Islet of Langerhans (tissue), 1 donor: ENCODE results near the gene MRPL50.

ENCODE experiments used
- FAIRE-seq: peaks from one replicate; lab custom pipeline; 2011; peaks lifted over from hg19 to GRCh38; lab: Jason Lieb, UNC

The MRPL50 gene

GRCh38 chr9:101375546-101375945 lies 22.9 kb downstream of the MRPL50 start:
- no peak for FAIRE-seq

- no peak for FAIRE-seq
These were observed 25.9 kb downstream of the MRPL50 start for GRCh38 chr9:101372327-101373118.

GRCh38 chr9:101371813-101372212 lies 26.6 kb downstream of the MRPL50 start:
- no peak for FAIRE-seq

GRCh38 chr9:101369884-101370531 lies 28.4 kb downstream of the MRPL50 start:
- no peak for FAIRE-seq

GRCh38 chr9:101369286-101369685 lies 29.1 kb downstream of the MRPL50 start:
- no peak for FAIRE-seq

- no peak for FAIRE-seq
These were observed 31.1 kb downstream of the MRPL50 start for GRCh38 chr9:101367323-101367722.

- FAIRE-seq, result peak; percentile 90
These were observed 32.2 kb downstream of the MRPL50 start for GRCh38 chr9:101366038-101366756.

GRCh38 chr9:101365181-101365580 lies 33.2 kb downstream of the MRPL50 start:
- peak; percentile 70 for FAIRE-seq

GRCh38 chr9:101362450-101362849 lies 36.0 kb downstream of the MRPL50 start:
- FAIRE-seq, result no peak

GRCh38 chr9:101360647-101361046 lies 37.8 kb downstream of the MRPL50 start:
- FAIRE-seq, result no peak

- FAIRE-seq, result no peak
These were observed 38.7 kb downstream of the MRPL50 start for GRCh38 chr9:101359679-101360078.

- FAIRE-seq, result no peak
These were observed 41.8 kb downstream of the MRPL50 start for GRCh38 chr9:101356619-101357018.

- FAIRE-seq, result no peak
These were observed 43.4 kb downstream of the MRPL50 start for GRCh38 chr9:101354765-101355708.

- no peak for FAIRE-seq
These were observed 44.2 kb downstream of the MRPL50 start for GRCh38 chr9:101354143-101354764.

- no peak for FAIRE-seq
These were observed 44.7 kb downstream of the MRPL50 start for GRCh38 chr9:101353683-101354082.

GRCh38 chr9:101352892-101353463 lies 45.4 kb downstream of the MRPL50 start:
- no peak for FAIRE-seq

- no peak for FAIRE-seq
These were observed 48.1 kb downstream of the MRPL50 start for GRCh38 chr9:101350285-101350684.

- no peak for FAIRE-seq
These were observed 55.8 kb downstream of the MRPL50 start for GRCh38 chr9:101342595-101342994.

GRCh38 chr9:101341958-101342357 lies 56.5 kb downstream of the MRPL50 start:
- no peak for FAIRE-seq
